SH-SY5Y (cell line): ENCODE measurements around the gene OSCP1.

ENCODE experiments used
- GATA2 ChIP-seq: IDR thresholded peaks from 2 replicates; pipeline ENCODE4 v1.6.1; 2011; ENCODE audit warnings: mild to moderate bottlenecking, low read depth, low read length
- GATA3 ChIP-seq: IDR thresholded peaks from 2 replicates; pipeline ENCODE4 v1.6.1; 2011; ENCODE audit warnings: low read depth, mild to moderate bottlenecking, low read length, moderate library complexity

Gene OSCP1

GRCh38 chr1:36442337-36442736 lies 7.9 kb downstream of the OSCP1 start:
- TF ChIP-seq GATA3 (no peak), GATA2 (no peak)

- TF ChIP-seq GATA2 (no peak), GATA3 (no peak)
These were observed 9.6 kb downstream of the OSCP1 start for GRCh38 chr1:36440646-36441045.

DNA sequence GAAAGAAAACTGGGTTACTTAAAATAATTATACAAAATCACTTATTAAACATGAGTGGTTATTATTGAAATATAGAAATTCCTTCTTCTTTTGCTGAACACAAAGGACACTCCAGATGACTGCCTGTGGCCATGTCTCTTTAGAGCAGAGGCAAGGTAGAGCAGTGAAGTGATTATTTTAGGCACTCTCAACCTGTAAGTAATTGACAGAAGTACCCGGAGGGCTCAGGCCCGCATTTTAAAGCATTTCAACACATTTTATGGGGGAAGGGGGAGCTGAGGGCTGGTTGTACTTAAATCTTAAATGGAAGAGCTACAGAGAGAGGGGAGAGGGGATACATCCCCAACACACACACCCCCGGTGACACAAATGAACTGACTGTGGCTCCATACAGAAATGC lies 10.2 kb downstream of the OSCP1 start:
- no peak for TF ChIP-seq GATA2
- no peak for TF ChIP-seq GATA3

- no peak for TF ChIP-seq GATA2
These were observed 11.5 kb downstream of the OSCP1 start for GRCh38 chr1:36438715-36439114.

DNA sequence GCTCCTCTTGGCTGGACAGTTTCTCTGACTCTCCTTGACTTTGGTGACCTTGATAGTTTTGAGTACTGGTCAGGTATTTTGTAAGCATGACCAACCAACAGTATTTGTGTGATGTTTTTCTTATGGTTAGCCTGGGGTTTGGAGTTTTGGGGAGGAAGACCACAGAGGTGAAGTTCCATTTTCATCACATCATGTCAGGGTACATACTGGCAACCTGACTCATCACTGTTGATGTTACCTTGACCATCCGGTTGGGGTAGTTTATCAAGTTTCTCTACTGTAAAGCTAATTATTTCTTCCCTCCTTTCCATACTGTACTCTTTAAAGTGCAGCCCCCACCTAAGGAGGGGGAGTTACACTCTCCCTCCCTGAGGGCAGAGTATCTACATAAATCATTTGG lies 13.4 kb downstream of the OSCP1 start:
- no peak for TF ChIP-seq GATA3
- TF ChIP-seq GATA2: no peak

DNA sequence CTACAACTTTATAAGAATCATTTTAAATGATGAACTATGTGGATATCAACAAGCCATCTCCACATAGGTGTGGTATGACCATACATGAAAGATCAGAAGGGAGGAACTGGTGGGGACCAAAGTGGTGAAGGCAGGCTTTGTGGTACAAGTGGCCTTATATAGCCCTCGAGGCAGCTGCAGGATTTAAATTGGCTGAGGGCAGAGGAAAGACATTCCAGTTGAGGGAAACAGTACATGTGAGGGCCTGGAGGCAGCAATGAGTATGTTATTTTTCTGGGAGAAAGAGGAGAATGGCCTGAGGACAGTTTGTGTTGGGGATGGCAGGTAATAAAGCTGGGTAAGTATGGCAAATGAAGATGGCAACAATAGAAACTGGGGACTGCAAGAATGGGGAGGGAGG lies 17.1 kb downstream of the OSCP1 start:
- no peak for TF ChIP-seq GATA2
- TF ChIP-seq GATA3: no peak

DNA sequence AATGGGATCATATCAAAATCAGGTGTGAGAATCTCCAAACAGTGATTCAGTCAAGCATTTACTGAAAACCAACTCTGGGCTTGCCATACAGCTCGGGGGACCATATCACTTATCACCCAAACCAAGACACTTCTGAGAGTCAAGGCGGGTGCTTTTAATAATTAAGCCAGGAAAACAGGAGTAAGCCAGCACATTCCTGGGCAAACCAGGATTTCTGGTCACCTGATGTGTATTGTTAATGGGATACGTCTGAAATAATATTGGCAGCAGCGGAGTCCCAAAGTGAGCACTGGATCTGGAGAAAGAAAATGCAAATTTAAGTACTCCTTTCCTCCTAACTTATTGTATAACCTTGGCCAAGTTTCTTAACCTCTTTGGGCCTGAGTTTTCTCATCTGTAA lies 17.6 kb downstream of the OSCP1 start:
- TF ChIP-seq GATA3 (no peak), GATA2 (no peak)

GRCh38 chr1:36425791-36426190 lies 24.5 kb downstream of the OSCP1 start:
- TF ChIP-seq GATA3: no peak
- no peak for TF ChIP-seq GATA2

- TF ChIP-seq GATA2: no peak
- no peak for TF ChIP-seq GATA3
These were observed 28.6 kb downstream of the OSCP1 start for GRCh38 chr1:36421649-36422048.

- TF ChIP-seq GATA2 (no peak), GATA3 (no peak)
These were observed 29.4 kb downstream of the OSCP1 start for GRCh38 chr1:36420836-36421317.

- TF ChIP-seq GATA3 (no peak), GATA2 (no peak)
These were observed 29.8 kb downstream of the OSCP1 start for GRCh38 chr1:36420409-36420808.

DNA sequence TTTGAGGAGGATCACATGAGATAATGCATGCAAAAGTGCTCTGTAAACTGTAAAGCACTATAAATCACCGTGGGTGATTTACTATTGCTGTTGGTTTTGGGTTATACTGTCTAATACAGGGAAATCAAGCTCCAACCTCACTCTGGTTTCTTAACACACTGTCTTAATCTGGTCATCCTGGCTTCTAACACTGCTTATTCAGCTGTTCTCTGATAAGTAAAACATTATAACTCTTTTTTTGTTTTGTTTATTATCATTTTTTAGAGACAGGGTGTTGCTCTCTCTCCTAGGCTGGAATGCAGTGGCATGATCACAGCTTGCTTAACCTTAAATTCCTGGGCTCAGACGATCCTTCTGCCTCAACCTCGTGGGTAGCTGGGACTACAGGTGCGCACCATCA lies 30.7 kb downstream of the OSCP1 start:
- TF ChIP-seq GATA2 (no peak), GATA3 (no peak)

DNA sequence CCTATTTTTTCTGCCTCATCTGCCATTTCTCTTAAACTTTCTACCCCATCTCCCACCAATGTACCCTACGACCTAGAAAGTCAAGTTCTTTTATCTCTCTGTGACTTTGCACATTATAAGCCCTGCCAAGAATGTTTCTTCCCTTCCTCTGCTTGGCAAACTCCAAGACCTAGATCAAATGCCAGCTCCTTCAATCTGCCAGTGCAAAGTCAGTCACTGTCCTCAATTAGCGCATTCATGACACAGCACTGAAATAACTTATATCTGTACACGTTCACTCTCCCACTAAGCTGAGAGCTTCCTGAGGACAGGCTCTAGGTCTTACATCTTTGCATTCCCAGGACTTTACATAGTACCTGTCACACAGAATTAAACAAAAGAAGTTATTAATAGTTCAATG lies 31.1 kb downstream of the OSCP1 start:
- TF ChIP-seq GATA3 (no peak), GATA2 (no peak)

DNA sequence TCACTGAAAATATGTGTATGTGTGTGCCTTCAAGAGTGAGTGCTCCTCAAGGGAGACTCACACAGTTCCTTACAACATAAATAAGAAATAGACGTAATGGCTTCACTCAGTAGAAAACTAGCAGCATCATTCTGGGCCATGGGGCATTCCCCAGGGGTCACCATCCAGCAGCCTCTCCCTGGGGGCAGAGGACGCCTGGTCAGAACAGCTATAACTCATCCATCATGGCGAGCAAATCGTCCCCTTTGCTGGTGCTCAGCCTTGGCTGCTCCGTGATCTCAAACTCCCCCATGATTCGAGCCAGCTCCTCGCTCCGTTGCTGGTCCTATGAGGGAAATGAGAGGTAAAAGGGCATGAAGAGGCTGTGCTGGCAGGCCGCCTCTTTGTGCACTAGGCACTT lies 32.3 kb downstream of the OSCP1 start:
- no peak for TF ChIP-seq GATA2
- no peak for TF ChIP-seq GATA3

- TF ChIP-seq GATA3 (no peak), GATA2 (no peak)
These were observed 34.5 kb downstream of the OSCP1 start for GRCh38 chr1:36415661-36416326.

- no peak for TF ChIP-seq GATA2
These were observed 35.9 kb downstream of the OSCP1 start for GRCh38 chr1:36414384-36414783.
